Peyer's patch (tissue), 4 donors: ENCODE measurements around the gene ROR1.

Experiments used
- CTCF ChIP-seq, 6 experiments: fragments of 450-650 bp in 4 of 6; fragments of 200-600 bp in 2 of 6; sonication (generic) in 1 of 6; IDR thresholded peaks; one replicate each; pipeline ENCODE4 v1.5.1; 2017 to 2019; ENCODE audit warnings: antibody characterized with exemption in 6 of 6, mild to moderate bottlenecking in 3 of 6, moderate library complexity in 1 of 6
- POLR2A ChIP-seq, 2 donors: fragments of 450-650 bp; IDR thresholded peaks; one replicate each; pipeline ENCODE4 v1.5.1; 2017; ENCODE audit warnings: antibody characterized with exemption in 2 of 2, mild to moderate bottlenecking in 2 of 2, moderate library complexity in 2 of 2

- TF ChIP-seq POLR2A (IDR thresholded peaks at IDR 0.05) (no peak), CTCF (IDR thresholded peaks at IDR 0.05) (no peak)
These were observed 87.4 kb downstream of the ROR1 start for GRCh38 chr1:63861052-63861691.
